ENCODE measurements around the gene TARS1. TPM values are rescaled to one million over a fixed set of nuclear protein-coding genes. Genes with fewer than 3 reads are reported as not detected.

TARS1 gene
- total RNA-seq, 1 experiment from 2014 or later, result 584 TPM

GRCh38 chr5:33488558-33489355 is 48.0 kb downstream of the TARS1 start:
- Histone ChIP-seq H3K4me3 (no peak overlapping the region), H3K9me3 (ENCODE audit: insufficient read depth, low read depth) (no peaks in the 10 kb centered on the region), H3K79me2 (ENCODE audit: low read depth) (no peaks in the 10 kb centered on the region), H3K27ac (no peak overlapping the region), H3K27me3 (ENCODE audit: insufficient read depth, low read depth) (no peaks in the 10 kb centered on the region), H4K20me1 (ENCODE audit: insufficient read depth) (no peaks in the 10 kb centered on the region), H3K4me2 (no peak overlapping the region), H3K36me3 (ENCODE audit: low read depth) (no peaks in the 10 kb centered on the region), H3F3A (ENCODE audit: insufficient read depth, low read depth) (no peaks in the 10 kb centered on the region), H2AFZ (no peak overlapping the region), H3K4me1 (replicated peaks; ENCODE audit: insufficient read depth) (no peaks in the 10 kb centered on the region), H3K9me2 (ENCODE audit: insufficient read depth) (no peaks in the 10 kb centered on the region)
- intact Hi-C loops (cut with micrococcal nuclease; ENCODE audit: unreplicated experiment), result no loop called here
- CTCF ChIA-PET, result interaction anchor here (0.7 kb wide), 1 partner anchor 22 kb away, joined by 3 read pairs; no protein-coding TSS in a partner anchor
- no TSS peak for BruUV-seq (replicated peaks)
- POLR2A ChIA-PET (ENCODE audit: unreplicated experiment), result no interaction called here
- no peak for DNase-seq
- TF ChIP-seq CTCF (conservative IDR thresholded peaks at IDR 0.05) (no peak), EZH2 (IDR thresholded peaks at IDR 0.05; ENCODE audit: low read depth) (no peak)

- H3K36me3 ChIP-seq (ENCODE audit: low read depth), result no peaks in the 10 kb centered on the region
- no peak overlapping the region for H3K4me3 ChIP-seq
- no peak for DNase-seq
- H3F3A ChIP-seq (ENCODE audit: insufficient read depth, low read depth), result no peaks in the 10 kb centered on the region
- no peak overlapping the region for H2AFZ ChIP-seq
- ChIA-PET POLR2A (ENCODE audit: unreplicated experiment) (no interaction called here), CTCF (no interaction called here)
- H3K9me3 ChIP-seq (ENCODE audit: insufficient read depth, low read depth), result no peaks in the 10 kb centered on the region
- TF ChIP-seq CTCF (conservative IDR thresholded peaks at IDR 0.05) (no peak), EZH2 (IDR thresholded peaks at IDR 0.05; ENCODE audit: low read depth) (no peak)
- H3K27ac ChIP-seq, result no peak overlapping the region
- no peaks in the 10 kb centered on the region for H3K4me1 ChIP-seq (replicated peaks; ENCODE audit: insufficient read depth)
- no peaks in the 10 kb centered on the region for H3K79me2 ChIP-seq (ENCODE audit: low read depth)
- BruUV-seq (replicated peaks), result no TSS peak
- no peaks in the 10 kb centered on the region for H4K20me1 ChIP-seq (ENCODE audit: insufficient read depth)
- H3K4me2 ChIP-seq, result no peak overlapping the region
- 0 out of 2 replicates have a peak, but pooled peaks cover 2% of the 10 kb centered on the region for H3K9me2 ChIP-seq (ENCODE audit: insufficient read depth)
- intact Hi-C loops (cut with micrococcal nuclease; ENCODE audit: unreplicated experiment), result no loop called here
- H3K27me3 ChIP-seq (ENCODE audit: insufficient read depth, low read depth), result no peaks in the 10 kb centered on the region
Observed at GRCh38 chr5:33489481-33490067, 48.8 kb downstream of the TARS1 start.

DNA sequence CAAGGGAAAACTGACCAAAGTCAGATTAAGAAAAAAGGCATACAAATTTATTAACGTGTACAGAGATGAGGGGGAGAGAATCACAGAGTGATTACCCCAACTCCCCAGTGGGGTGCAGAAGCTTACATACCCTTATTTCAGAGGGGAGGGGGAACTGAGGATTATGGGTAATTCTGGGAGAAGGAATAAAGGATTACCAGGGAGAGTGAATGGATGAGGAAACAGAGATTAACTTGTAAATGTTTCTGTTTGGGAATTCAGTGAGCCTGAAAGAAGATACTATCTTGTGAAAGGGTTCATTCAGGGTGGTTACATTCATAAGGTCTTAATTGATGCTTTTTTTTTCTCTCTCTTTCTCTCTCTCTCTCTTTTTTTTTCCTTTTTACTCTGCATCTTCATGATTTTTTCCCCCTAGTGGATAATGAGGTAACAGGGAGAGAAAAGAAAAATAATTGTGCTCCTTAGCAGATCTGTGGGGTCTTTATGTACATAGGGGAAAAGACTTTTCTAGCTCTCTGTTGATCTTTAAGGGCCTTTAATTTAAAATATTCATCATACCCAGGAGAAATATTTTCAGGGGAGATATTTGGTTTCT is 49.4 kb downstream of the TARS1 start:
- H3K4me3 ChIP-seq, result no peak overlapping the region
- ChIA-PET CTCF (no interaction called here), POLR2A (ENCODE audit: unreplicated experiment) (no interaction called here)
- intact Hi-C loops (cut with micrococcal nuclease; ENCODE audit: unreplicated experiment), result no loop called here
- TF ChIP-seq EZH2 (IDR thresholded peaks at IDR 0.05; ENCODE audit: low read depth), result no peak
- 0 out of 2 replicates have a peak, but pooled peaks have one; percentile 22 for TF ChIP-seq CTCF (conservative IDR thresholded peaks at IDR 0.05)
- H3K9me3 ChIP-seq (ENCODE audit: insufficient read depth, low read depth), result no peaks in the 10 kb centered on the region
- H3K36me3 ChIP-seq (ENCODE audit: low read depth), result no peaks in the 10 kb centered on the region
- H4K20me1 ChIP-seq (ENCODE audit: insufficient read depth), result no peaks in the 10 kb centered on the region
- H3K4me2 ChIP-seq, result no peak overlapping the region
- no TSS peak for BruUV-seq (replicated peaks)
- DNase-seq, result no peak
- H3K9me2 ChIP-seq (ENCODE audit: insufficient read depth), result 0 out of 2 replicates have a peak, but pooled peaks cover 4% of the 10 kb centered on the region
- H3K27me3 ChIP-seq (ENCODE audit: insufficient read depth, low read depth), result no peaks in the 10 kb centered on the region
- no peaks in the 10 kb centered on the region for H3K4me1 ChIP-seq (replicated peaks; ENCODE audit: insufficient read depth)
- H3F3A ChIP-seq (ENCODE audit: insufficient read depth, low read depth), result no peaks in the 10 kb centered on the region
- no peak overlapping the region for H2AFZ ChIP-seq
- H3K79me2 ChIP-seq (ENCODE audit: low read depth), result no peaks in the 10 kb centered on the region
- H3K27ac ChIP-seq, result no peak overlapping the region

Measured in PC-9 (cell line).